BLaER1 (cell line): Measurements from ENCODE around the gene DDOST.

Experiments used
- H3K27ac ChIP-seq: shearing (Covaris generic); formaldehyde crosslinking; 2 replicates; pipeline ENCODE4 v1.8.1; 2022
- H3K27me3 ChIP-seq: shearing (Covaris generic); formaldehyde crosslinking; 2 replicates; pipeline ENCODE4 v1.8.1; 2022
- H3K36me3 ChIP-seq: shearing (Covaris generic); formaldehyde crosslinking; 2 replicates; pipeline ENCODE4 v1.8.1; 2022
- H3K4me1 ChIP-seq: shearing (Covaris generic); formaldehyde crosslinking; 2 replicates; pipeline ENCODE4 v1.8.1; 2022
- H3K4me2 ChIP-seq: shearing (Covaris generic); formaldehyde crosslinking; 2 replicates; pipeline ENCODE4 v1.8.1; 2022
- H3K4me3 ChIP-seq: shearing (Covaris generic); formaldehyde crosslinking; 2 replicates; pipeline ENCODE4 v1.8.1; 2022
- H3K9ac ChIP-seq: shearing (Covaris generic); formaldehyde crosslinking; 2 replicates; pipeline ENCODE4 v1.8.1; 2022
- H3K9me3 ChIP-seq: shearing (Covaris generic); formaldehyde crosslinking; 2 replicates; pipeline ENCODE4 v1.8.1; 2022
- H4K20me1 ChIP-seq: shearing (Covaris generic); formaldehyde crosslinking; 2 replicates; pipeline ENCODE4 v1.8.1; 2022
- Cebpa-rat ChIP-seq: shearing (Covaris generic); IDR thresholded peaks from 2 replicates; pipeline ENCODE4 v1.8.1; 2022

The DDOST gene

DNA sequence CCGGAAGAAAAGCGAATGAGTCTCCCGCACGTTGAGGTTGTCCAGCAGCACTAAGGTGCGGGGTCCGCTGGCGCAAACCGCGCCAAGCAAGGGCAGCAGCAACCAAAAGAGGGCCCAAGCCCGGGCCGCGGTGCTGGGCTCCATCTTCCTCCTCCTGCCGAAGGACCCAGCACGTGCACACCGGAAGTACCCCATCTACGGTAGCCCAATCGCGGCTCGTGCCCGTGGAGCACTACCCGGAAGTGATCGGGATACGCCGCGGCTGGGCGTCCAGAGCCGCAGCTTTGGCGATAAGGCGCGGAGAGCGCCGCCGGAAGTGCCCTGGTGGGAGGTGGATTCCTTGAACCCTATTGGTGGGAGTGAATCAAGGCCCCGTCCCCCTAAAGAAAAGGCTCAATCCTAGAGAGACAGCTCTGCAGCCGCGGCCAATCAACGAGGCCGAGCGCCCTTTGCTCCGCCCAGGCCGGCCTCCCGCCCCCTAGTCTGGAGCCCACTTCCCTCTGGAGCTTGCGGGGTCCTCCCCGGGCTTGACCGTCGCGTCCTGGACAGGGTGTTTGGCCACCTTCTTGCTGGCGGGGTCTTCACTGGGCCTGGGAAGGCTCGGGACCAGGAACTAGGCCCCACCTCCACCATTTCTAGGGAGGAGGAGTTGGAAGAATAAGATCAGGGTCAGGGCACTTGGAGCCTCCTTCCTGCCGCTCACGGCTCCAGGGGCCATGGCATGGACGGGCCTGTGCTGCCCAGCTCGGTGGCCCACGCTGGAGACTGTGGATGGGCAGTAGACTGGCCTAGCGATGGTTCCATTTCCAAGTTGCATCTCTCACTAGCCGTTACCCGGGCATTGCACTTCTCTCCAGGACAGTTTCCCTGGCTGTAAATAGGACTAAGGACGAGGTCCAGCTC is at the start of gene DDOST:
DDOST (minus strand) TSS at position 163 of the 903 bp plus-strand sequence; CDS start at position 144, 19 bp downstream.
- H4K20me1 ChIP-seq: peaks cover 44% of the 10 kb centered on the region
- peak within 1 kb of the TSS; percentile 97 for H3K4me3 ChIP-seq
- H3K27ac ChIP-seq: peak within 1 kb of the TSS; percentile 88
- H3K4me2 ChIP-seq: peak within 1 kb of the TSS; percentile 95
- H3K9me3 ChIP-seq: no peaks in the 10 kb centered on the region
- H3K36me3 ChIP-seq: peaks cover 36% of the 10 kb centered on the region
- H3K9ac ChIP-seq: peak within 1 kb of the TSS; percentile 92
- peaks cover 40% of the 10 kb centered on the region for H3K4me1 ChIP-seq
- no peaks in the 10 kb centered on the region for H3K27me3 ChIP-seq
- TF ChIP-seq Cebpa-rat: no peak

DNA sequence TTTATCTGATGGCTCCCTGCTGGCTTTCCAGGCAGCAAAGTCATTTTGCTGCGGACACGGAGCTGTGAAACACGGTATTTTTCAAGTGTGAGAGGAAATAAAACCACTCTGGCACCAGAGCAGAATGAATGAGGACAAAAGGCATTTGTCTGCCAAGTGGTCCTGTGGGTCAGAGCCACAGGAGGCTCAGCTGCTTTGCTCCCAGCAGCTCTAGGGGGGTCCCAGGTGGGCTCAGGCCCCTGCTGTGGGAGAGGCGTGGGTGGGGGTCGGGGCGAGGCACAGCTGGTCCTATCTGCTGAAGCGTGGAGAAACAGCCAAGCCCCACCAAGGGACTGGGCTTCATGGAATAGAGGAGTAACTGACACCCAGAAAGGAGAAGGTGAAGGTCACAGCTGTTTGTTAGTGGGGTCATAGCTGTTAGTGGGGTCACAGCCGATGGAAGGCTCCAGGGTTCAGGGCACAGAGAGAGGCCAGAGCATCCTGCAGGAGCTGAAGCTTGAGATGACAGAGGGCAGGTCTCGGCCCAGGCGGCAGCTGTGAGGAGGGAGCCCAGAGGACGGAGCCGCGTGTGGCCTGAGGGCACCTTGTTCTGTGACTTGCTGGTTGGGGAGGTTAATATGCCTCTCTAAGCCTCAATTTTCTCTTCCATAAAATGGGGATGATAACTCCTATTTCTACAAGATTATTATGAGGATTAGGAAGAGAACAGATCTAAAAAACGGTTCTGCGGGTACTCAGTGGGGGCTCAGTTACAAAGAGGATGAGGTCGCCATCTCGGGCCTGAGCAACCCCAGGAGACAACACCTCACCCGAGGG is 49.5 kb upstream of the DDOST start:
- Histone ChIP-seq H3K9me3 (no peaks in the 10 kb centered on the region), H3K9ac (no peak overlapping the region), H4K20me1 (no peaks in the 10 kb centered on the region), H3K27ac (no peak overlapping the region), H3K4me1 (peaks cover 13% of the 10 kb centered on the region), H3K27me3 (no peaks in the 10 kb centered on the region), H3K36me3 (no peaks in the 10 kb centered on the region), H3K4me2 (peak overlapping the region; percentile 8; the same call in 1 of the 2 replicates), H3K4me3 (no peak overlapping the region)
- no peak for TF ChIP-seq Cebpa-rat

- Histone ChIP-seq H3K4me2 (no peak overlapping the region), H3K4me3 (no peak overlapping the region), H3K9me3 (no peaks in the 10 kb centered on the region), H3K9ac (no peak overlapping the region), H3K27ac (no peak overlapping the region), H3K27me3 (no peaks in the 10 kb centered on the region), H4K20me1 (no peaks in the 10 kb centered on the region), H3K4me1 (peaks cover 13% of the 10 kb centered on the region), H3K36me3 (no peaks in the 10 kb centered on the region)
- TF ChIP-seq Cebpa-rat: no peak
Observed at GRCh38 chr1:20709868-20710267, 48.7 kb upstream of the DDOST start.

GRCh38 chr1:20708891-20709290 is 47.7 kb upstream of the DDOST start:
- Histone ChIP-seq H3K4me1 (peaks cover 13% of the 10 kb centered on the region), H4K20me1 (no peaks in the 10 kb centered on the region), H3K9ac (no peak overlapping the region), H3K9me3 (no peaks in the 10 kb centered on the region), H3K36me3 (no peaks in the 10 kb centered on the region), H3K27me3 (no peaks in the 10 kb centered on the region), H3K27ac (no peak overlapping the region), H3K4me2 (no peak overlapping the region), H3K4me3 (no peak overlapping the region)
- no peak for TF ChIP-seq Cebpa-rat

DNA sequence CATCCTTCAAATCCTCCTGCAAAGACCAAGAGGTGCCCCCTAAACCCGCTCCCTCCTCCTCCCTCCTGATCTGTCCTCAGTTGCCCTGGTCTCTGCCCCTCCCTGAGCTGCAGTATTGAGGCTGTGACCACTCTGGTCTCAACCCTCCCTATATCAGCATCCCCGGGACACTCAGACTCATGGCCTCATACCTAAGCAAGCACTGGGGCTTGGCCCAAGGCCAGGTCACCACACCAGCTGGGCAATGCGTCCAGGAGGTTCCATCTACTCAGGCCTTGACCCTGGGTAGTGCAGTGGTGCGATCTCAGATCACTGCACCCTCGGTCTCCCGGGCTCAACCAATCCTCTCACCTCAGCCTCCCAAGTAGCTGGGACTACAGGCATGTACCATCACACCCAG is 46.9 kb upstream of the DDOST start:
- Histone ChIP-seq H3K36me3 (no peaks in the 10 kb centered on the region), H3K27ac (no peak overlapping the region), H3K9me3 (no peaks in the 10 kb centered on the region), H3K4me2 (no peak overlapping the region), H3K9ac (no peak overlapping the region), H3K4me3 (no peak overlapping the region), H3K4me1 (peaks cover 13% of the 10 kb centered on the region), H3K27me3 (no peaks in the 10 kb centered on the region), H4K20me1 (no peaks in the 10 kb centered on the region)
- TF ChIP-seq Cebpa-rat: no peak

DNA sequence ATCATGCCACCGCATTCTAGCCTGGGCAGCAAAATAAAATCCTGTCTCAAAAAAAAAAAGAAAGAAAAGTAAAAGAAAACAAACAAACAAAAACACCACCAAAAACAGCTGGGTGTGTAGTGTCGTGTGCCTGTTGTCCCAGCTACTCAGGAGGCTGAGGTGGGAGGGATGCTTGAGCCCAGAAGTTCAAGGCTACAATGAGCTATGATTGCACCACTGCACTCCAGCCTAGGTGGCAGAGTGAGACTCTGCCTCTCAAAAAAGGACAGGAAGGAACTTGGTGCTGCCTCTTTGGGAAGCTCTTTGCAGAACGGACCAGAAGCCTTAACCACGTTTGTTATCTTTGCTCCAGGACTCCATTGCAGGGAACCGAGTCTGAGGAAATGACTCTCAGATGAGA is 45.7 kb upstream of the DDOST start:
- H3K4me2 ChIP-seq: no peak overlapping the region
- no peaks in the 10 kb centered on the region for H3K27me3 ChIP-seq
- H3K27ac ChIP-seq: no peak overlapping the region
- H4K20me1 ChIP-seq: no peaks in the 10 kb centered on the region
- H3K36me3 ChIP-seq: no peaks in the 10 kb centered on the region
- peaks cover 13% of the 10 kb centered on the region for H3K4me1 ChIP-seq
- no peak overlapping the region for H3K9ac ChIP-seq
- no peaks in the 10 kb centered on the region for H3K9me3 ChIP-seq
- TF ChIP-seq Cebpa-rat: no peak
- H3K4me3 ChIP-seq: no peak overlapping the region

DNA sequence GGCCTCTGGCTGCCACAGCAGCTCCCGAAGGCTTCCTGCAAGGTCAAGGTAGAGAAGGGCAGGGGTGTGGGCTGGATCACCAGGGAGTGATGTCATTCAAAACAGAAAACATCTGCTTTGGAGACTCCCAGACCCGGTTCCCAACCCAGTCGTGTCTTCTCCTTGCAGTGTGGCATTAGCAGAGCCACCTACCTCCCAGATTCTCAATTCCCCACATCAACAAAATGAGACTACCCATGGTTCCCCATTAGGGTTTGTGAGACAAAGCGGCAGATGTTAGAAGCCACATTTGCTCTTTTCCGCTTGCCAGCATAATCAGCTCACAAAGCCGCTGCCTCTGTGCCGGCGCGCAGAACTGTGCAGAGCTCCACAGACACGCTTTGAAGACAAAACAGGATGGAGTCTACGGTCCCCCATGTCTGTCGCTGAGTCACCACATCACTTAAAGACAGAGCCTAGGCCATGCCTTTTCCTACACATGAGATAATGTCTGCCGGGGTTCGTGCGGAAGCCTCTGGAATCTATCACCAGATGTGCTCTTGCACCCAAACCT is 44.1 kb upstream of the DDOST start:
- H3K4me3 ChIP-seq: no peak overlapping the region
- H3K36me3 ChIP-seq: no peaks in the 10 kb centered on the region
- H3K4me1 ChIP-seq: peaks cover 3% of the 10 kb centered on the region
- H3K27ac ChIP-seq: no peak overlapping the region
- TF ChIP-seq Cebpa-rat: no peak
- no peaks in the 10 kb centered on the region for H4K20me1 ChIP-seq
- H3K27me3 ChIP-seq: no peaks in the 10 kb centered on the region
- H3K9me3 ChIP-seq: no peaks in the 10 kb centered on the region
- no peak overlapping the region for H3K9ac ChIP-seq
- no peak overlapping the region for H3K4me2 ChIP-seq

DNA sequence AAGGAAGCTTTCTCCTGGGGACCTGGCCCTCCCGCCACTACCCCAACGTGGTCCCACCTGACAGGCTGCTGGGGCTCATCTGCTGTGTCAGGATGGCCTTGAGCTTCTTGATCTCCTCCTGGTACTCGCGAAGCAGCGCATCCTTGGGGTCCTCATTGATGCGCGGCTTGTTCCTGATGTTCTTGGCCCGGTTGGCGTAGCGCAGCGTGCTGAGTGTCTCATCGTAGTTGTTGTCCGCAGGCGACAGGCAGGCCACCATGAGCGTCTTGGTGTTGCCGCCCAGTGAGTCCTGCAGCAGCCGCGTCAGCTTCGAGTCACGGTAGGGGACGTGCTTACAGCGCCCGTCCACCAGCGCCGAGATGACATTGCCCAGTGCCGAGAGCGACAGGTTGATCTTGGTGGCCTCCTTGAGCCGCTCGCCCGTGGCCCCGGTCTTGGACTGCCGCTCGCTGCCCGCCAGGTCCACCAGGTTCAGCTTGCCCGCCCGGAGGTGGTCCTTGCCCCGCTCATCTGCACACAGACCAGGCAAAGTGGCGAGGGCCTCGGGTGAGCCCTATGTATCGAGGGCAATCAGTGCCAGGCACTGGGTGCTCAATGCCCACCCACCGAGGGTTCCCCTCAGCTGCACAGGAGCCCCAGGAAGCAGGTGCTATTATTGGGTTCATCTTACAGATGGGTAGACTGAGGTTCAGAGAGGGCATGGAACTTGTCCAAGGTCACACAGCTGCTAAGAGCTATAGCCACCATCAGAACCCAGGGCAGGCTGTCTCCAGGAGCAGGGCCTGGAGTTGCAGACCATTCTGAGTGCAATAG is 43.4 kb upstream of the DDOST start:
- Histone ChIP-seq H4K20me1 (no peaks in the 10 kb centered on the region), H3K27ac (no peak overlapping the region), H3K9ac (no peak overlapping the region), H3K36me3 (no peaks in the 10 kb centered on the region), H3K9me3 (no peaks in the 10 kb centered on the region), H3K4me1 (no peaks in the 10 kb centered on the region), H3K4me2 (no peak overlapping the region), H3K27me3 (no peaks in the 10 kb centered on the region), H3K4me3 (no peak overlapping the region)
- TF ChIP-seq Cebpa-rat: no peak

DNA sequence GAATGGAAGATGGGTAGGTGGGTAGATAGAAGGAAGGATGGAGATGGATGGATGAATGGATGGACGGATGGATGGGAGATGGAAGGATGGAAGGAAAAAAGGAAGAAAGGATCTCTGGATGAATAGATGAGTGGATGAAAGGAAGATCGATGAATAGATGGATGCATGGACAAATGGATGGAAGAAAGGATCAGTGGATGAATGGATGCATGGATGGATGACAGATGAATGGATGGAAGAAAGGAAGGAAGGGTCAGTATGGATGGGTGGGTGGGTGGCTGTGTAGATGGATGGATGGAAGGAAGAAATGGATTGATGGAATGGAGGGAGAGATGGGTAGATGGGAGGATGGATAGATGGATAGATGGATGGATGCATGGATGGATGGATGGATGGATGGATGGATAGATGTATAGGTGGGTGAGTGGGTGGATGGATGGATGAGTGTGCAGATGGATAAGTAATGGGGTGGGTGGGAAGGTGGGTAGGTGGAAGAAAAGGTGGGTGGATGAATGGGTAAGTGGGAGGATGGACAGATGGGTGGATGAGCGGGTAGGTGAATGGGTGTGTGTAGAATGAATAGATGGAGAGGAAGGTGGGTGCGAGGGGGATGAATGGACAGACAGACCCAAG is 42.1 kb upstream of the DDOST start:
- no peak for TF ChIP-seq Cebpa-rat
- H3K4me3 ChIP-seq: no peak overlapping the region
- H3K4me1 ChIP-seq: no peaks in the 10 kb centered on the region
- H3K27ac ChIP-seq: no peak overlapping the region
- H4K20me1 ChIP-seq: no peaks in the 10 kb centered on the region
- H3K9ac ChIP-seq: no peak overlapping the region
- H3K4me2 ChIP-seq: no peak overlapping the region
- H3K27me3 ChIP-seq: no peaks in the 10 kb centered on the region
- H3K9me3 ChIP-seq: no peaks in the 10 kb centered on the region
- H3K36me3 ChIP-seq: no peaks in the 10 kb centered on the region
